AG09319 (cell line): ENCODE results near the gene SDC3.
A peak's percentile ranks its signal among the peaks of the same experiment; 100 is the strongest.

Source experiments
- DNase-seq: peaks from one replicate; pipeline ENCODE4 v3.0.0-alpha.2; 2010; ENCODE audit warnings: low read depth; ENCODE audit errors: extremely low read depth
- TF ChIP-seq, protein P1 (sequence below): IDR thresholded peaks from 2 replicates; pipeline ENCODE4 v1.5.1; 2011; ENCODE audit warnings: low read depth, mild to moderate bottlenecking, inconsistent platforms, low read length, moderate library complexity

Gene SDC3

DNA sequence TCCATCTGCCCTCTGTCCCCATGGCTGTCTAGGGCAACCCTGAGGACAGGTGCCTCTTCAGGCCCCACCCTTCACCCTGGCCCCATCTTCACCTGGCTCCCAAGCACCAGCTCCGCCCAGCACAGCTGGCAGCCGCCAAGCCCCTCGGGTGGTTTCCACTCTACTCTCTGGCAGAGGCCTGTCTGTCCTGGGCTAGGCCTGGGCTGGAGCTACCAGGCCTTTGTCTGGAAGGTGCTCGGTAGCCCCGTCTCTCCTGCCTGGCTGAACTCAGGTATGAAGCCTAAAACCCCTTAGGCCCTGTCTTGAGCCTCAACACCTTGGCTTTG lies 17.4 kb downstream of the SDC3 start:
- TF ChIP-seq, protein P1, sequence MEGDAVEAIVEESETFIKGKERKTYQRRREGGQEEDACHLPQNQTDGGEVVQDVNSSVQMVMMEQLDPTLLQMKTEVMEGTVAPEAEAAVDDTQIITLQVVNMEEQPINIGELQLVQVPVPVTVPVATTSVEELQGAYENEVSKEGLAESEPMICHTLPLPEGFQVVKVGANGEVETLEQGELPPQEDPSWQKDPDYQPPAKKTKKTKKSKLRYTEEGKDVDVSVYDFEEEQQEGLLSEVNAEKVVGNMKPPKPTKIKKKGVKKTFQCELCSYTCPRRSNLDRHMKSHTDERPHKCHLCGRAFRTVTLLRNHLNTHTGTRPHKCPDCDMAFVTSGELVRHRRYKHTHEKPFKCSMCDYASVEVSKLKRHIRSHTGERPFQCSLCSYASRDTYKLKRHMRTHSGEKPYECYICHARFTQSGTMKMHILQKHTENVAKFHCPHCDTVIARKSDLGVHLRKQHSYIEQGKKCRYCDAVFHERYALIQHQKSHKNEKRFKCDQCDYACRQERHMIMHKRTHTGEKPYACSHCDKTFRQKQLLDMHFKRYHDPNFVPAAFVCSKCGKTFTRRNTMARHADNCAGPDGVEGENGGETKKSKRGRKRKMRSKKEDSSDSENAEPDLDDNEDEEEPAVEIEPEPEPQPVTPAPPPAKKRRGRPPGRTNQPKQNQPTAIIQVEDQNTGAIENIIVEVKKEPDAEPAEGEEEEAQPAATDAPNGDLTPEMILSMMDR, result no peak
- DNase-seq, result no peak

DNA sequence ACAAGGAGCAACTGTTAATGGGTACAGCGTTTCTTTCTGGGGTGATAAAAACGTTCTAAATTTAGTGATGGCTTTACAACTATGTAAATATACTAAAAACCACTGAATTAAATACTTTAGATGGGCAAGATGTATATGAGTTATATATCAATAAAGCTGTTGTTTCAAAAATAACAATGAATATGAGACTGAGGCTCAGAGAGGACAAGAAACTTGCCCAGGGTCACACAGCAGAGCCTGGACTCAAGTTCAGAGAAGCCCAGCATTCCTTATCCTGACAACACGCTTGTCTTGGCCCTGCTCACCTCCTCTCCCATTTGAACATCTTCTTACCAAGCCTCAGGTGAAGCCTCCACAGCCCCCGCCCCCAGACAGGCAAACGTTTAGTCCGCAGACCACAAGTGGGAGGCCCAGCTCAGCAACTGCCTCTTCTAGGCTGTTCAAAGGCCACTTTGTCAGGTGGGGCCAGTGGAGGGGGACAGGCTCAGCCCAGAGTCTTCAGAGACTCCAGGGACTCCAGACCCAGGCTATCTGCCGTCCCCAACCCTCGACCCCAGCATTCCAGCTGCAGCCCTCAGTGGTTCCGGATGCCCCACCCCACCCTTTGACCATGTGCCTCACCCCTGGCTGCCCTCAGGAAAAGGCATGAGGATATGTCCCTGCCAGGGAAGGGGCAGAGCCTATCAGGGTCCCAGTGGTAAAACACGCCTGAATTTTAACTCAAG lies 17.9 kb downstream of the SDC3 start:
- TF ChIP-seq, protein P1, result no peak
- no peak for DNase-seq

DNA sequence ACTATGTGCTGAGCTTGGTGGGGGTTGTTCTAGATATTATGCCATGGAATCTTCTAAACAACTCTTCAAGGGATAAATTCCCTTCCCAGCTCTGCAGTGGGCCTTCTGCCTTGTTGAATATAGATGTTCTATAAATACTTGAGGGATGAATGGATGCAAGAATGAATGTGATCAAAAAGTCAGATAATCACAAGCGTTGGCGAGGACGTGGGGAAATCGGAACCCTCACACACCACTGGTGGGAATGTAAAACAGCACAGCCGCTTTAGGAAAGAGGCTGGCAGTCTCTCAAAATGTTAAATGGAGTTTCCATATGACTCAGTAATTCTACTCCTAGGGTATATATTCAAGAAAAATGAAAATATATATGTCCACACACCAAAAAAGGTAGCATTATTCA lies 19.0 kb downstream of the SDC3 start:
- TF ChIP-seq, protein P1, result no peak
- DNase-seq, result no peak

DNA sequence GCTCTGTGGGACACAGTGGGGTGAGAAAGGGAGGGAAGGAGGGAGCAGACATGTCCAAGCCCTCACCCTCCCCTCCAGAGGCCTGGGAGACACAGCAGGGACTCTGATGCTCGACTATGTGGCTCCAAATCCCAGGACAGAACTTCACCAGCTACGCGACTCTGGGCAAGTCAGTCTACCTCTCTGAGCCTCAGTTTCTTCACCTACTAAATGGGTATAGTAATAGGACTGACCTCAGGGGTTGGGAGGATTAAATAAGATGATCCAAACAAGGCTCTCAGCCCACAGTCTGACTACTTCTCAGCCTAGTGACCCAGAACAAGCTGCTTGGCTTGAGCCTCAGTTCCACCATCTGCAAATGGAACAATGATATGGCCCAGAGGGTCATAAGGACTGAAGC lies 19.6 kb downstream of the SDC3 start:
- TF ChIP-seq, protein P1, result no peak
- DNase-seq, result no peak

DNA sequence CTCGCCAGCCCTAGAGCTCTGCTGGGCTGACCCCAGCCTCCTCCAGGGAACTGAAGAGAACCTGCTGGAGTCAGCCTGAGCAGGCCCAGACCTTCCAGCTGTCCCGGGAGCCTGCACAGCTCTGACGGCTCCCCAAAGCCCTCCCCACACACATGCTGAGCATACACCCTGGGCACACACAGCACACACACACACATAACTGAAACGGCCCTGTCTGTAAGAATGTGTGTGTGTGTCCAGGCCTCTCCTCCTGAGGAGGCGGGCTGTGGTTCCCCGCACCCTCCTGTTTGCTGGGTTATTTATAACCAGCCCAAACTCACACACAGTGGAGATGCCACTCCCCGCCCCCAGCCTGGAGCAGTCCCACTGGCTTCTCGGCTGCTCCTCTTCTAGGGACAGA lies 20.2 kb downstream of the SDC3 start:
- TF ChIP-seq, protein P1, result no peak
- peak; percentile 91 for DNase-seq

DNA sequence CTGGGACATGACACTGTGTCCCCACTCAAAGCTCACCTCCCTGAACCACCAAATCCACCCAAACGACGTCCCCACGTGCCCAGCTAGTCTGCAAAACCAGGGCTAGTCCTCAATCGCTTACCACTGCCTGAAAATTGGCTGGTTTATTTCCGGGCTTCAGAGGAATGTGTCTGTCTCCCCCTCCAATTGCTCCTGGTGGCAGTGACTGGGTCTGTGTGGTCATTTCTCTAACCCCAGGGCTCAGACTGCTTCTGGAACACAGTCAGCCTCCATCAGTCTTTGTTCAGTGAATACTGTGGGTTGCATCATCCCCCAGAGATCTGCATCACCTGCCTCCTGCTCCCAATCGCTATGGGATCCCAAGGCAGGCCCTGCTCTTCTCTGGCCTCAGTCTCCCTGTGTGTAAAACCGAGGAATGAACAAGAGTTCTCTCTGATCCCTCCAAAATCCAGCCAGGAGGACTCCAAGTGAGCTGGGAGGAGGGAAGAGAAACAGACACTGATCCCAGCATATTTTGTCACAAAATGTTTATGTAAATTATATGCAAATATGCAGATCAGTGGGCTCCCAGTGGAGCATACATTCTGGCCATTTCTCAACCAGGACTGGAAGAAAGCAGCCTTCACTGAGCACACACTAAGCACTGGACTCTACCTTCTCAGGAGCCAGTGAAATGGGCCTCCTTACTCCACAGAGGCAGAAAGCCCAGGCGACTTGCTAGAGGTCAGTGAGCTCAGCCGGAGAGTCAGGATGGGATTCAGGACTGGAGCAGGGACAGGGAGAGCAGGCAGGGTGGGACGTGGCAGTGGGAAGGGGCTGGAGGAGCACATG lies 20.9 kb downstream of the SDC3 start:
- TF ChIP-seq, protein P1, result no peak
- no peak for DNase-seq

DNA sequence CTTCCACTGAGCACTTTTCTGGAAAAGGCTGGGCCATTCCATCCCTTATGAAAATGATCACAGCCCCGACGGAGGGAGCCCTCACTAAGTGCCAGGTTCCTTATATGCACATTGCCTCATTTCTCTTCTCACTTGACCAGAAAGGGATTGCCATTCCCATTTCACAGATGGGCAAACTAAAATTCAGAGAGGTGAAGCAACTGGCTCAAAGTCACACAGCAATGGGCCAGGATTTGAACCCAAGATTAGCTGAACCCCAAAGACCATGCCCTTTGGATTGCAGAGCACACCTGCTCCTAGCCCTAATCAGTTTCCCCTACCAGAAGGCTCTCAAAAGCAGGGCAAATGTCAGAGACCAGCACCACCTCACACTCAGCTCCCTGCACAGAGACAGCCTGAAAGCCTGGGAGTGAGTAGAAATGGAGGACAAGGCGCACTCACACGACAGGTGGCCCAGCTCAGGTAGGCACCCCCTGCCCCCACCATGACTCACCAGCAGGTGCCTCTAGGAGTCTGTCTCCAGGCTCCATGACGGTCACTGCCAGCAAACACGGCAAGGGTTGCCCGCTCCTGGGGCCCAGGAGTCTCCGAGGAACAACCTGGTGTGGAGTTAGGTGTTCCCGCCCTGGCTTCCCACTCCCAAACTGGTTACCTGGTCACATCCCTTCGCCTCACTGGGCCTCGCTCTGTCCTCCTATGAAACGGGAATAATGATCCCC lies 21.7 kb downstream of the SDC3 start:
- no peak for DNase-seq
- TF ChIP-seq, protein P1, result no peak
